NCI-H460 (cell line): ENCODE measurements around the gene ST6GALNAC3. TPM values are rescaled to one million over a fixed set of nuclear protein-coding genes. Genes with fewer than 3 reads are reported as not detected.
"Not testable (repeated sequence)": the region's sequence is repeated elsewhere in the genome, so short reads cannot be mapped to it uniquely, and the experiment has no call there.

Experiments
- DNase-seq: peaks from one replicate; pipeline ENCODE4 v3.0.0-alpha.2; 2016; ENCODE audit warnings: low read depth; ENCODE audit errors: extremely low read depth
- total RNA-seq: library from RNA; depleted of rRNA; stranded (reverse); fragments of >200 nt; shearing (Covaris generic); gene quantifications from 2 replicates; pipeline ENCODE4 v1.2.3, GENCODE V29; 2014

Gene ST6GALNAC3
- total RNA-seq, 1 experiment from 2014 or later = 0.67 TPM

GRCh38 chr1:76607717-76608116, 533.2 kb downstream of the ST6GALNAC3 start:
- no peak for DNase-seq

DNA sequence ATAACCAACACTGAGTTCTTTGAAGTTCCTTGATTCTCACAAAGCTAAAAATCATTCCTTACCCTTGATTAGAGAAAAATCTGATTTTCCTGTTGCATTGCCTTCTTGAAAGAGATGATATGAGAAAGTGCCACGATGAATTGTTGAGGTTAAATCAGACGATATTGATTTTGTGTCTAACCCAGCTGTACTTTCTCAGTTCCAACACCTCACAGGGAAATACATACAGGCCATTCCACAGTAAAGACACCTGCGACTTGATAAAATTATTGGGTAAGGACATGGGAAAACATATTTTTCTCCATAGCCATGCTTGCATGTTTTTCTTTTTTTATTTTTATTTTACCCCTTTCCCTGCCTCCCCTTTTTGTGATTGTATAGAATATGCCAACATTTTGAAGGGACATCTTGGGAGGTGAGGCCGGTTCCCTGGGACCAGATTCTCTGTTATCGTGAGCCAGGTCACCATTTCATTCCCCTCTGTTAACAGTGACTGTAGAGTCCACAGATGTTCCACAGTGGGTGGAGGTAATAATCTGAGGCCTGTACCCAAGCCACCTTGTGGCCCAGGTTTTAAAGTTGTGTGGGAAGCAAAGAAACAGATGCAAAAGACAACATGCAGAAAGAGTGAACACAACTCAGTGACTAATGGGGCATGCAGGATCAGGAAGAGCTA, 537.4 kb downstream of the ST6GALNAC3 start:
- DNase-seq = no peak

GRCh38 chr1:76613886-76614285, 539.3 kb downstream of the ST6GALNAC3 start:
- no peak for DNase-seq

- no peak for DNase-seq
Measured at GRCh38 chr1:76615253-76616035, 540.9 kb downstream of the ST6GALNAC3 start.

DNA sequence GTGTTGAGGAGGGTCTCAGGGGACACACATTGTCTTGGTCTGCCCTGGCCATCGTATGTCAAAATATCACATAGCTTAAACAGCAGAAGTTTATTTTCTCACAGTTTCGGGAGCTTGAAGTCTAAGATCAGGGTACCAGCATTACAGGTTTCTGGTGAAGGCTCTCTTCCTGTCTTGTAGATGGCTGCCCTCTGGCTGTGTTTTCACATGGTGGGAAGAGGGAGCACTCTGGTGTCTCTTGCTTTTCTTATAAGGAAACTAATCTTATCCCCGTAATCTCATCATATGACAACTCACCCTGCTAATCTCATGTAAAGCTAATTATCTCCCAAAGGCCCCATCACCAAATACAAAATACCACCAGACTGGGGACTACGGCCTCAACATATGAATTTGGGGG, 545.8 kb downstream of the ST6GALNAC3 start:
- DNase-seq = no peak

DNA sequence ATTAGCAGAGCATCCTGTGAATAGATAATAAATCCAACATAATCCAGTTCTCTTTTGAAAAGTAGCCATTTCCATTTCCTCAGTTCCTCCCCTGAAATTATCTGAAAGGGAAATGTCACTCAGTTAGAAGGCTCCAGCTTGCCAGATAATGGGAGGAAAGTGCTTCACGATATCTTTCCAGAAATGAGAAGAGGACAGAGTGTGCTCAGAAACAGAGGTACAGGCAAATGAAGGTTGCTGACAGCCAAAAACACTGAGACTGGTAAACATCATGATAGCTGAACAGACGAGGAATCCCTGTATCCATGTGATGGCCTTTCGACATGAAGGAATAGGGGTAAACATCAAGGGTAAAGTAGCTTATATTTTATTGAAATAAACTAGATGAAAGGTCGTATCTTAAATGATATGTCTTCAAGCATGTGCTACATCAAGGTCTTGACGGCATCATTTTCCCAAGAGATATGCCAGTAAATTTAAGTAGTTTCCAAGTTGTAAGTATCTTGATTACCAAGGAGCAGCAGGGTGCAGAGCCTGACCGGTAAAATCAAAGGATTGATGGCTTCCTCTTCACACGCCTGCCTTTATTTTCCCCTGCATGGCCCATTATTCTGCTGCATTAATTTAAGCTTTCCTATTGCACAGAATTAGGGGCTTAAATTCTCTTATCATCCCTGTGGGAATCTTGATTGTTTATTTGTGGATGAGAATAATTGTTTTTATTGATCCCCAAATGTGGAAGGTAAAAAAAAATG, 548.4 kb downstream of the ST6GALNAC3 start:
- DNase-seq = no peak

DNA sequence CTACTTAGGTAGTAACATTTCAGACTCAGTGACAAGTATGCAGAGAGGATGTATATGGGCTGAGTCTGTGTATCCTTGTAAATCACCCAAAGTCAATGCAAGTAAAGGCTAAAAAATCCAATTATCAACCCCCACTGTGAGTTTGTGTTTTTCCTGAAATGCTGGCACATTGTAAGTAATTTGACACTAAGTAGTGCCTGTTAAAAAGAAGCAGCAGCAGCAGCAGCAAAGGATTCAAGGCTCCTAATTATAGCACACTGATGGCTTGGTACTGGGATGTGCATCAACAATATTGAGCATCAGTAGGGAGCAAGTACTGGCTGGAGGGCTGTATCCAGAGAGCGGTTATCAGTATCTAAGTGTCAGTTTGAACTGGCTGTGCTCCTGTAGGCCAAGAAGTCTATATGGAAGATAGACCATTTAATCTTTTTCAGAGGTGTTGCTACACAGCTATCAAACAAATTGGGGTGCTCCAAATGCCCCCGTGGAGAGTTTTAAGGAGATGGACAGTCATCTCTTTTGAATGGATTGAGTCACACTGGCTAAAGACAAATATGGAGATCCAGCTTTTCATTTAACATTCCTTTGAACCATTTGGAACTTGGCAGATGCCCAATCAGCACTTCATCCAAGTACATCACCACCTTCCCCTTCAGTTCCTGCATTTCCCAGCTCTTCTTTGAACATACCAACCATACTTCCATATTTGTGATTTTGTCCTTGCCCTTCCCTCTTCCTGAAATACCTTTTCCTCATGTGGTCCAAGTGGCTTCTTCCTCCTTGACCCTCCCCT, 551.5 kb downstream of the ST6GALNAC3 start:
- DNase-seq = no peak

GRCh38 chr1:76627498-76627897, 553.0 kb downstream of the ST6GALNAC3 start:
- DNase-seq = no peak

GRCh38 chr1:76627901-76628300, 553.4 kb downstream of the ST6GALNAC3 start:
- DNase-seq = no peak

DNA sequence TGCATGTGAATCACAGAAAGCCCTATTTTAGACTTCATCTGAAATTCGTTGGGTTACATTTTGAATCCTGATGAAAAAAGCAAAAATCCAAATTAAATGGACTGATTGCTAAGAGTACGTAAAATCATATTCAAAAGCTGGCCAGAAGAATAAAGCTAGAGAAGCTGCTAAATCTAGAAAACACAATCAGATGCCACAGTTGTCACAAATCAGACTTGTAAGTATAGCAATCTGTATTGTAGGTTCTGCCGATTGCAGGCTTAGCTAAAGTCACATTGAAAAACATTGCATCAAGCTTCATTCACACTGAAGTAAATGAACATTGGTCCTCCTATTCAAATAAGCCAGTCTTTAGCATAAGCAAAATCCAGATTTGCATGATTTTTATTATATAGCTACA, 557.6 kb downstream of the ST6GALNAC3 start:
- no peak for DNase-seq

- DNase-seq = no peak
Measured at GRCh38 chr1:76635784-76636183, 561.2 kb downstream of the ST6GALNAC3 start.

DNA sequence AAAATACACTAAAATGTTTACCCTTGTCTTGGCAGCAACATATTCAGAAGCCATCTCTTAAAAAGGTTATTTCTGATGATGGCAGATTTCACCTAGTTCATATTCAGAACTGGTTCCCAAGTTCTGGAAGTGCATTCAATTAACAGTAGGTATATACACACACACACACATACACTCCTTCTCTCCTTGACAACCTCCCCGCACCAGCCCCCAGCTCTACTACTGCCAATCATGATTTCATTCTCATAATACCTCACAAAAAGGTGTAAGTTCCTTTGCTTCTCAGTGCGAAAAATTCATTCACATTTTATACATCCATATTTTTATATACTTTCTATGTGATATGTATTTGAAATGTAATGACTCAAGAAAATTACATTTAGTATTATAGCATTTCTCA, 564.6 kb downstream of the ST6GALNAC3 start:
- DNase-seq = no peak

- DNase-seq = peak; percentile 9
Measured at GRCh38 chr1:76640092-76640491, 565.5 kb downstream of the ST6GALNAC3 start.

DNA sequence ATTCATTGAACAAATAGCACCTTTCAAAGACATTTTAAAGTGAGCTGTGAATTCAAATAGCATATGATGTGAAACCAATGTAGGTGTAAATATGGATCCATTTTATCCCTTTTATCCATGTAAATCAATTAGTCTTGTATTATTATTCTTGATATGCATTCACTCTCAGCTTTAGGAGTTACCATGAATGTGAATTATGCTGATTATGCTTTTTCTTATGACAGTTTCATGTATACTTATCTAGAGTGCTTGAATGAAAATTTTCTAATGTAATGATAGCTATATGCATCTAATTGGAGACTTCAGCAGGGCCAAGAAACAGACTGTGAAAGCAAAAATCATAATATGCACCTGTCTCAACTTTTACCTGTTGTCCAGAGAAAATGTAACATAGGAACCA, 566.2 kb downstream of the ST6GALNAC3 start:
- no peak for DNase-seq

DNA sequence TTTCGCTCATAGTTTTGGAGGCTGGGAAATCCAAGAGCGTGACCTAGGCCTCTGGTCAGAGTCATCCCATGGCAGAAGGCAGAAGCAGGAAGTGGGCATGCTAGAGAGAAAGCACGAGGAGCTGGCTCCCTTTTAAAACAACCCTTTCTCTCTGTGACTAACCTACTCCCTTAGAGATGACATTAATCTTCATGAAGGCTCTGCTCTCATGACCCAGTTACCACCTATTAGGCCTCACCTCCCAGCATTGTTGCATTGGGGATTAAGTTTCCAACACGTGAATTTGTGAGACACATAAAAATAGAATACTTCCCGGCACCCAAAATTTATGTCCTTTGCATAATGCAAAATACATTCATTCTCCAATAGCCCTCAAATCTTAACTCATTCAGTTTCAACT, 569.6 kb downstream of the ST6GALNAC3 start:
- no peak for DNase-seq

DNA sequence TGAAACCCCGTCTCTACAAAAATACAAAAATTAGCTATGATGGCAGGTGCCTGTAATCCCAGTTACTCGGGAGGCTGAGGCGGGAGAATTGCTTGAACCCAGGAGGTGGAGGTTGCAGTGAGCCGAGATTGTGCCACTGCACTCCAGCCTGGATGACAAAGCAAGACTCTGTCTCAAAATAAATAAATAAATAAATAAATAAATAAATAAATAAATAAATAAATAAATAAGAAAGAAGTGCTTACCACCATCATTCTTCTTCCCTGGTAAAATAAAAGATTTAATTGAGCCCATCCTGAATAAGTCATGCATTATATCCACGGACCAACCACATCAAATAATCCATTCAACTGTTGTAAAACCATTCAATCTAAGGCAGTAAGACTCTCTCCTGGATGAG, 578.3 kb downstream of the ST6GALNAC3 start:
- DNase-seq = not testable (repeated sequence)

GRCh38 chr1:76657623-76658022, 583.1 kb downstream of the ST6GALNAC3 start:
- no peak for DNase-seq

DNA sequence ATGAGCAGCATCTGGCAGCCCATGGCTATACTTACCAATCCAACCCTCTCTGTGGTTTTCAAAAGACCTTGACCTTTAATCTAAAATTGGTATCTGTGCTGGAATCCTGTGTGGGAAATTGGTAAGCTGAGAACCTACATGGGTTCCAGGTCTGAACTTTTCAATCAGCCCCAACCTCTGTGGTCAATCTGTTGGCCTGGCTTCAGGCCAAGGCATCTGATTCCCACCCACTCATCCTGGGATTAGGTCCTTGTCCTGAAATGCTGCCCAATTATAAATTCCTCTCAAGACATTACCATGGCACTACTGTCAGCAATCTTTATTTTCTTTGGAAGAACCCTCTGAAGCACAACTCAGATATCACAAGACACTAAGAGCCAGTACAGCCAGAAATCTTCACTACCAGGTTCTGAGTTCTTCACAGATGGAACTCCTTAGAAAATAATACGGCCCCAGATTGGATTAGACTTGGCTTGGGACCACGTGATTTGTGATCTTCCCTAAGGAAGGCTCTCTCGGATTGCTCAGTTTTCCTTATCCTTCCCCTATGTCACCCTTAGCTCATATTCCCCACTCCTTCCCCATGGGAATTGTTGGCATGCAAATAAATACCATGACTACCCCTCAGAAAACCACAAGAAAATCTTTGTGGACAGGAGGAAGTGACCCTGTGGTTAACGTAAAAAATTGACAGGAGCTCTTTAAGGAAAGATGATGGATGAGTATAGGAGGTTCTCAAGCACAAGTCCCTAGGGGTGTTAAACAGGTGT, 584.8 kb downstream of the ST6GALNAC3 start:
- no peak for DNase-seq

DNA sequence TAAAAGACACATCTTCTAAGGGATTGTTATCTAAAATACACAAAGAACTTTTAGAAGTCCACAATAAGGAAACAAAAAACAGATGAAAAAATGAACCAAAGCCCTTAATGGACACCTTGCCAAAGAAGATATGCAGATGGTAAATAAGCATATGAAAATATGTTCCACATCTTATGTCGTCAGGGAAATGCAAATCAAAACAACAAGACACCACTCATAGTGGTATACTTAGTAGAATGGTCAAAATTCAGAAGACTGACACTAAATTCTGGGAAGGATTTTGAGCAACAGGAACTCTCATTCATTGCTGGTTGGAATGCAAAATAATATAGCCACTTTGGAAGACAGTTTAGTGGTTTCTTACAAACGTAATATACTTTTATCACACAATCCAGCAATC, 587.0 kb downstream of the ST6GALNAC3 start:
- no peak for DNase-seq

DNA sequence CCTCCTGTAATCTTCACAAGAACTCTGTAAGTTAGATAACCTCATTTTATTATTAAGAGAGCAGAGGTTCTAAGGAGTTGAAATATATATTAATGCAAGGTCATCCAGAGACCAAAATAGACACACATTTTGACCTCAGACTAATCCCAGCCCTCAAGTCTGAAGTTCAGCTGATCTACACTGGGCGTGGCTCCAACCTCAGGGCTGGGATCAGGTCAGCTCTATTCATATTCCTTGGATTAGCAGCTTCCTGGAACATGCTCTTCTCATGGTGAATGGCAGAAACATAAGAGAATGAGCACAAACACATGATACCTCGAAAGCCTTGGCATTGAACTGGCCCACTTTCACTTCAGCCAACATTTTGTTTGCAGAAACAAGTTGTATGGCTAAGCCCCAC, 592.0 kb downstream of the ST6GALNAC3 start:
- no peak for DNase-seq
